Vagina (tissue), 2 donors: Measurements from ENCODE around the gene CIROP. TPM values are rescaled to one million over a fixed set of nuclear protein-coding genes. Genes with fewer than 3 reads are reported as not detected.

ENCODE experiments used
- DNase-seq, 2 donors: peaks; one replicate each; pipeline ENCODE4 v3.0.0-alpha.2; 2017; ENCODE audit errors: extremely low spot score in 2 of 2
- H3K27ac ChIP-seq: fragments of 200-600 bp; sonication (generic); one replicate; pipeline ENCODE4 v1.5.1; 2019
- H3K27me3 ChIP-seq: fragments of 200-600 bp; sonication (generic); one replicate; pipeline ENCODE4 v1.5.1; 2019
- H3K36me3 ChIP-seq, 2 donors: fragments of 200-600 bp; sonication (generic); one replicate each; pipeline ENCODE4 v1.5.1; 2017 to 2019
- H3K4me1 ChIP-seq: fragments of 200-600 bp; sonication (generic); one replicate; pipeline ENCODE4 v1.5.1; 2019
- H3K4me3 ChIP-seq, 2 donors: fragments of 200-600 bp; sonication (generic); 1 replicate in 1 of 2; 2 replicates in 1 of 2; pipeline ENCODE4 v1.5.1; 2016 to 2019
- H3K9me3 ChIP-seq: fragments of 200-600 bp; sonication (generic); one replicate; pipeline ENCODE4 v1.5.1; 2019
- CTCF ChIP-seq, 3 experiments: fragments of 450-650 bp in 2 of 3; fragments of 200-600 bp in 1 of 3; sonication (generic) in 1 of 3; IDR thresholded peaks; one replicate each; pipeline ENCODE4 v1.5.1; 2017 to 2019; ENCODE audit warnings: antibody characterized with exemption in 3 of 3, mild to moderate bottlenecking in 2 of 3, moderate library complexity in 2 of 3
- POLR2A ChIP-seq, 2 donors: fragments of 450-650 bp; IDR thresholded peaks; one replicate each; pipeline ENCODE4 v1.6.1; 2017; ENCODE audit warnings: antibody characterized with exemption in 2 of 2, mild to moderate bottlenecking in 2 of 2, moderate library complexity in 2 of 2
- POLR2AphosphoS5 ChIP-seq, 2 donors: sonication (generic); formaldehyde crosslinking; IDR thresholded peaks; one replicate each; pipeline ENCODE4 v1.9.0; 2017; ENCODE audit warnings: antibody characterized with exemption in 2 of 2, mild to moderate bottlenecking in 2 of 2, low read depth in 1 of 2; ENCODE audit not compliant: insufficient read depth in 1 of 2
- intact Hi-C: fragments of 100-400 bp; cut with DNase I; formaldehyde crosslinking; loops from one replicate; pipeline ENCODE4 v1.15.1; 2023
- total RNA-seq: library from RNA; depleted of rRNA; stranded (reverse); fragments of >200 nt; gene quantifications from one replicate; pipeline ENCODE4 v1.2.3, GENCODE V29; 2016

Gene CIROP, protein sequence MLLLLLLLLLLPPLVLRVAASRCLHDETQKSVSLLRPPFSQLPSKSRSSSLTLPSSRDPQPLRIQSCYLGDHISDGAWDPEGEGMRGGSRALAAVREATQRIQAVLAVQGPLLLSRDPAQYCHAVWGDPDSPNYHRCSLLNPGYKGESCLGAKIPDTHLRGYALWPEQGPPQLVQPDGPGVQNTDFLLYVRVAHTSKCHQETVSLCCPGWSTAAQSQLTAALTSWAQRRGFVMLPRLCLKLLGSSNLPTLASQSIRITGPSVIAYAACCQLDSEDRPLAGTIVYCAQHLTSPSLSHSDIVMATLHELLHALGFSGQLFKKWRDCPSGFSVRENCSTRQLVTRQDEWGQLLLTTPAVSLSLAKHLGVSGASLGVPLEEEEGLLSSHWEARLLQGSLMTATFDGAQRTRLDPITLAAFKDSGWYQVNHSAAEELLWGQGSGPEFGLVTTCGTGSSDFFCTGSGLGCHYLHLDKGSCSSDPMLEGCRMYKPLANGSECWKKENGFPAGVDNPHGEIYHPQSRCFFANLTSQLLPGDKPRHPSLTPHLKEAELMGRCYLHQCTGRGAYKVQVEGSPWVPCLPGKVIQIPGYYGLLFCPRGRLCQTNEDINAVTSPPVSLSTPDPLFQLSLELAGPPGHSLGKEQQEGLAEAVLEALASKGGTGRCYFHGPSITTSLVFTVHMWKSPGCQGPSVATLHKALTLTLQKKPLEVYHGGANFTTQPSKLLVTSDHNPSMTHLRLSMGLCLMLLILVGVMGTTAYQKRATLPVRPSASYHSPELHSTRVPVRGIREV
- not detected for total RNA-seq

- no peak for TF ChIP-seq POLR2A (IDR thresholded peaks at IDR 0.05)
- TF ChIP-seq CTCF (IDR thresholded peaks at IDR 0.05) = no peak
- TF ChIP-seq POLR2AphosphoS5 (IDR thresholded peaks at IDR 0.05; ENCODE audit: insufficient read depth in 1 of 2, low read depth in 1 of 2) = no peak
- Histone ChIP-seq H3K4me3 (no peak within 1 kb of the TSS), H3K27ac (no peak within 1 kb of the TSS), H3K4me1 (no peaks in the 10 kb centered on the region), H3K9me3 (no peaks in the 10 kb centered on the region), H3K36me3 (no peaks in the 10 kb centered on the region), H3K27me3 (no peaks in the 10 kb centered on the region)
- intact Hi-C loops = no loop called here
- DNase-seq = peak in 1 of 2 donors; percentile 67
Measured at GRCh38 chr14:23104591-23105347, at the start of gene CIROP. Gene CIROP, minus strand, starts transcription at chr14:23104989. Its CDS starts 69 bp downstream, at chr14:23104920.

- Histone ChIP-seq H3K36me3 (no peaks in the 10 kb centered on the region), H3K27ac (peak overlapping the region; percentile 93), H3K4me1 (peaks cover 67% of the 10 kb centered on the region), H3K9me3 (no peaks in the 10 kb centered on the region), H3K27me3 (no peaks in the 10 kb centered on the region), H3K4me3 (peak overlapping the region; percentile 37 to 45)
- DNase-seq = peak in 1 of 2 donors; percentile 97
- TF ChIP-seq POLR2AphosphoS5 (IDR thresholded peaks at IDR 0.05; ENCODE audit: insufficient read depth in 1 of 2, low read depth in 1 of 2) (peak; percentile 73 to 95), POLR2A (IDR thresholded peaks at IDR 0.05) (no peak)
- intact Hi-C loops = no loop called here
Measured at GRCh38 chr14:23153851-23154796, 49.3 kb upstream of the CIROP start.

GRCh38 chr14:23151342-23151741, 46.6 kb upstream of the CIROP start:
- TF ChIP-seq POLR2AphosphoS5 (IDR thresholded peaks at IDR 0.05; ENCODE audit: insufficient read depth in 1 of 2, low read depth in 1 of 2) (no peak), CTCF (IDR thresholded peaks at IDR 0.05) (no peak), POLR2A (IDR thresholded peaks at IDR 0.05) (no peak)

GRCh38 chr14:23149745-23150144, 45.0 kb upstream of the CIROP start:
- Histone ChIP-seq H3K4me1 (peaks cover 91% of the 10 kb centered on the region), H3K27me3 (no peaks in the 10 kb centered on the region), H3K9me3 (no peaks in the 10 kb centered on the region), H3K27ac (peak overlapping the region; percentile 93), H3K4me3 (no peak overlapping the region), H3K36me3 (no peaks in the 10 kb centered on the region)
- peak in 1 of 2 donors; percentile 57 for TF ChIP-seq POLR2AphosphoS5 (IDR thresholded peaks at IDR 0.05; ENCODE audit: insufficient read depth in 1 of 2, low read depth in 1 of 2)
- TF ChIP-seq CTCF (IDR thresholded peaks at IDR 0.05) = no peak
- TF ChIP-seq POLR2A (IDR thresholded peaks at IDR 0.05) = no peak
- intact Hi-C loops = no loop called here
- no peak for DNase-seq

More at GRCh38 chr14:23151342-23151741, 46.6 kb upstream of the CIROP start:
- Histone ChIP-seq H3K9me3 (no peaks in the 10 kb centered on the region), H3K4me1 (peaks cover 91% of the 10 kb centered on the region), H3K27ac (peak overlapping the region; percentile 93), H3K4me3 (no peak overlapping the region), H3K27me3 (no peaks in the 10 kb centered on the region), H3K36me3 (no peaks in the 10 kb centered on the region)
- intact Hi-C loops = no loop called here
- DNase-seq = no peak
